Caco-2 (cell line): Measurements from ENCODE around the gene KLF6. TPM values are rescaled to one million over a fixed set of nuclear protein-coding genes. Genes with fewer than 3 reads are reported as not detected.
A peak's percentile ranks its signal among the peaks of the same experiment; 100 is the strongest.

Experiments used
- BruUV-seq: library from RNA; stranded (reverse); fragments of 400-500 nt; replicated peaks from 2 replicates; lab custom pipeline; 2021; lab: Mats Ljungman, UMichigan
- CTCF ChIA-PET: fragments of 300-600 bp; sonication (Branson Sonifier 250); formaldehyde crosslinking; loops from one replicate; lab custom pipeline; 2022; ENCODE audit warnings: antibody characterized with exemption; lab: Charles Lee
- POLR2A ChIA-PET: fragments of 300-600 bp; sonication (Branson Sonifier 250); formaldehyde crosslinking; loops from one replicate; lab custom pipeline; 2022; ENCODE audit warnings: antibody characterized with exemption; lab: Charles Lee
- DNase-seq, 2 experiments: peaks; one replicate each; pipeline versions ENCODE4 v3.0.0 to v3.0.0-alpha.2; 2020 to 2022
- H3K27me3 ChIP-seq: replicated peaks from 2 replicates; pipeline ENCODE4 v1.6.0; 2011; ENCODE audit warnings: low read length; ENCODE audit not compliant: control insufficient read depth, insufficient read depth
- H3K36me3 ChIP-seq: 2 replicates; pipeline ENCODE4 v1.5.1; 2011; ENCODE audit warnings: low read length; ENCODE audit not compliant: control insufficient read depth, insufficient read depth
- H3K4me1 ChIP-seq: fragments of 250-450 bp; sonication (Bioruptor Pico); 2 replicates; pipeline ENCODE4 v1.5.1; 2020; ENCODE audit warnings: mild to moderate bottlenecking
- H3K4me3 ChIP-seq: 2 replicates; pipeline ENCODE4 v1.5.1; 2011; ENCODE audit warnings: low read depth, mild to moderate bottlenecking, control low read depth, low read length
- H3K9me3 ChIP-seq: fragments of 250-450 bp; sonication (Bioruptor Pico); 2 replicates; pipeline ENCODE4 v1.5.1; 2020; ENCODE audit warnings: mild to moderate bottlenecking, moderate library complexity
- H3K27ac Mint-ChIP-seq: one replicate; pipeline ENCODE4 v1.8.0; 2022; ENCODE audit warnings: mixed read lengths; ENCODE audit not compliant: unreplicated experiment
- H3K27me3 Mint-ChIP-seq: one replicate; pipeline ENCODE4 v1.8.0; 2022; ENCODE audit warnings: mixed read lengths; ENCODE audit not compliant: insufficient read depth, unreplicated experiment
- H3K36me3 Mint-ChIP-seq: one replicate; pipeline ENCODE4 v1.8.0; 2022; ENCODE audit warnings: mild to moderate bottlenecking, mixed read lengths; ENCODE audit not compliant: insufficient read depth, unreplicated experiment
- H3K4me1 Mint-ChIP-seq: one replicate; pipeline ENCODE4 v1.8.0; 2022; ENCODE audit warnings: low read depth, mixed read lengths; ENCODE audit not compliant: unreplicated experiment
- H3K4me3 Mint-ChIP-seq: one replicate; pipeline ENCODE4 v1.8.0; 2022; ENCODE audit warnings: mild to moderate bottlenecking, moderate library complexity, mixed read lengths; ENCODE audit not compliant: unreplicated experiment
- H3K9me3 Mint-ChIP-seq: one replicate; pipeline ENCODE4 v1.8.0; 2022; ENCODE audit warnings: mixed read lengths; ENCODE audit not compliant: unreplicated experiment
- CTCF ChIP-seq, 2 experiments: fragments of 200-600 bp in 1 of 2; IDR thresholded peaks; 1 replicate in 1 of 2; 2 replicates in 1 of 2; pipeline versions ENCODE4 v1.5.1 to v1.8.0; 2011 to 2022; ENCODE audit warnings: antibody characterized with exemption in 1 of 2, control low read depth in 1 of 2, inconsistent platforms in 1 of 2, low read depth in 1 of 2, low read length in 1 of 2, mild to moderate bottlenecking in 1 of 2, moderate library complexity in 1 of 2; ENCODE audit not compliant: insufficient read depth in 1 of 2, severe bottlenecking in 1 of 2, unreplicated experiment in 1 of 2
- intact Hi-C: fragments of 100-400 bp; cut with micrococcal nuclease; formaldehyde crosslinking; loops from one replicate; pipeline ENCODE4 v1.10.0; 2022; ENCODE audit not compliant: unreplicated experiment
- total RNA-seq: library from RNA; stranded (reverse); gene quantifications from 2 replicates; pipeline ENCODE4 v1.2.3, GENCODE V29; 2022

The KLF6 gene
- total RNA-seq, 1 experiment from 2014 or later, result 84.5 TPM

GRCh38 chr10:3762309-3762708 is 22.7 kb downstream of the KLF6 start:
- TF ChIP-seq CTCF (IDR thresholded peaks at IDR 0.05; ENCODE audit: insufficient read depth in 1 of 2, low read depth in 1 of 2, low read length in 1 of 2, severe bottlenecking in 1 of 2, unreplicated experiment in 1 of 2), result no peak
- H3K9me3 Mint-ChIP-seq, result no peaks in the 10 kb centered on the region
- H3K36me3 Mint-ChIP-seq, result no peaks in the 10 kb centered on the region
- peak overlapping the region; percentile 86 for H3K4me3 Mint-ChIP-seq
- no peaks in the 10 kb centered on the region for H3K27me3 Mint-ChIP-seq
- H3K36me3 ChIP-seq, result no peaks in the 10 kb centered on the region
- BruUV-seq, result TSS peak; percentile 64
- ChIA-PET POLR2A (interaction anchor here (0.6 to 2.6 kb wide), 8 partner anchors 13 to 90 kb away, joined by 3 to 77 read pairs (median 4); partner anchors contain the start of gene KLF6), CTCF (interaction anchor here (0.6 to 1.7 kb wide), 6 partner anchors 8 to 90 kb away, joined by 3 to 6 read pairs (median 4); no protein-coding TSS in a partner anchor)
- peaks cover 81% of the 10 kb centered on the region for H3K4me1 Mint-ChIP-seq
- no peak for DNase-seq
- intact Hi-C loops, result loop anchor here (1.0 to 5.0 kb wide), 6 partner anchors 14 to 105 kb away; no protein-coding TSS in a partner anchor
- H3K27ac Mint-ChIP-seq, result peak overlapping the region; percentile 78
- H3K9me3 ChIP-seq, result no peaks in the 10 kb centered on the region
- peak overlapping the region; percentile 19 for H3K4me3 ChIP-seq
- peaks cover 92% of the 10 kb centered on the region for H3K4me1 ChIP-seq
- H3K27me3 ChIP-seq, result no peaks in the 10 kb centered on the region

- no peaks in the 10 kb centered on the region for H3K36me3 Mint-ChIP-seq
- intact Hi-C loops, result loop anchor here (1.0 to 5.0 kb wide), 6 partner anchors 14 to 105 kb away; no protein-coding TSS in a partner anchor
- no peaks in the 10 kb centered on the region for H3K9me3 ChIP-seq
- peak; percentile 91 to 94 for DNase-seq
- H3K27me3 ChIP-seq, result no peaks in the 10 kb centered on the region
- no peaks in the 10 kb centered on the region for H3K36me3 ChIP-seq
- peak overlapping the region; percentile 86 for H3K4me3 Mint-ChIP-seq
- H3K27me3 Mint-ChIP-seq, result no peaks in the 10 kb centered on the region
- no peak overlapping the region for H3K4me3 ChIP-seq
- CTCF ChIA-PET, result interaction anchor here (0.6 to 1.7 kb wide), 6 partner anchors 8 to 90 kb away, joined by 3 to 6 read pairs (median 4); no protein-coding TSS in a partner anchor
- peaks cover 94% of the 10 kb centered on the region for H3K4me1 ChIP-seq
- no TSS peak for BruUV-seq
- H3K9me3 Mint-ChIP-seq, result no peaks in the 10 kb centered on the region
- no peak for TF ChIP-seq CTCF (IDR thresholded peaks at IDR 0.05; ENCODE audit: insufficient read depth in 1 of 2, low read depth in 1 of 2, low read length in 1 of 2, severe bottlenecking in 1 of 2, unreplicated experiment in 1 of 2)
- peaks cover 81% of the 10 kb centered on the region for H3K4me1 Mint-ChIP-seq
- POLR2A ChIA-PET, result interaction anchor here (0.6 to 2.6 kb wide), 10 partner anchors 14 to 151 kb away, joined by 3 to 77 read pairs (median 4); partner anchors contain the start of gene KLF6
- peak overlapping the region; percentile 78 for H3K27ac Mint-ChIP-seq
These were observed 23.1 kb downstream of the KLF6 start for GRCh38 chr10:3761904-3762303.

- intact Hi-C loops, result loop anchor here (5.0 kb wide), 1 partner anchor 104 kb away; no protein-coding TSS in a partner anchor
- BruUV-seq, result no TSS peak
- H3K27me3 ChIP-seq, result no peaks in the 10 kb centered on the region
- POLR2A ChIA-PET, result interaction anchor here (0.6 to 2.6 kb wide), 9 partner anchors 13 to 151 kb away, joined by 3 to 77 read pairs (median 4); partner anchors contain the start of gene KLF6
- Mint-ChIP-seq H3K4me1 (peaks cover 80% of the 10 kb centered on the region), H3K27ac (peak overlapping the region; percentile 78), H3K9me3 (no peaks in the 10 kb centered on the region), H3K36me3 (no peaks in the 10 kb centered on the region), H3K4me3 (peak overlapping the region; percentile 86), H3K27me3 (no peaks in the 10 kb centered on the region)
- TF ChIP-seq CTCF (IDR thresholded peaks at IDR 0.05; ENCODE audit: insufficient read depth in 1 of 2, low read depth in 1 of 2, low read length in 1 of 2, severe bottlenecking in 1 of 2, unreplicated experiment in 1 of 2), result no peak
- H3K36me3 ChIP-seq, result no peaks in the 10 kb centered on the region
- H3K4me1 ChIP-seq, result peaks cover 94% of the 10 kb centered on the region
- no peak for DNase-seq
- no peaks in the 10 kb centered on the region for H3K9me3 ChIP-seq
- no peak overlapping the region for H3K4me3 ChIP-seq
- CTCF ChIA-PET, result interaction anchor here (1.1 to 1.7 kb wide), 4 partner anchors 12 to 16 kb away, joined by 3 to 6 read pairs (median 4); no protein-coding TSS in a partner anchor
These were observed 23.9 kb downstream of the KLF6 start for GRCh38 chr10:3761021-3761686.
